Ovary (tissue), 9 donors: Measurements from ENCODE around the gene DDX24. TPM values are rescaled to one million over a fixed set of nuclear protein-coding genes. Genes with fewer than 3 reads are reported as not detected.

Source experiments
- DNase-seq, 5 donors: peaks; one replicate each; pipeline ENCODE4 v3.0.0-alpha.2; 2019 to 2020
- H3K27ac ChIP-seq, 2 donors: fragments of 200-600 bp; one replicate each; pipeline versions ENCODE4 v1.5.1 to v1.8.0; 2019 to 2022
- H3K27me3 ChIP-seq: fragments of 200-600 bp; one replicate; pipeline ENCODE4 v1.8.0; 2022
- H3K36me3 ChIP-seq: fragments of 200-600 bp; sonication (generic); one replicate; pipeline ENCODE4 v1.5.1; 2019
- H3K4me1 ChIP-seq: one replicate; pipeline ENCODE4 v1.8.1; 2013; ENCODE audit warnings: mild to moderate bottlenecking, moderate library complexity; ENCODE audit not compliant: insufficient read depth
- H3K4me3 ChIP-seq: fragments of 200-600 bp; sonication (generic); one replicate; pipeline ENCODE4 v1.5.1; 2017
- H3K9me3 ChIP-seq, 2 donors: fragments of 200-600 bp in 1 of 2; sonication (generic) in 1 of 2; one replicate each; pipeline versions ENCODE4 v1.5.1 to v1.8.1; 2013 to 2019; ENCODE audit warnings: mild to moderate bottlenecking in 1 of 2, moderate library complexity in 1 of 2
- CTCF ChIP-seq, 3 donors: fragments of 450-650 bp in 2 of 3; fragments of 200-600 bp in 1 of 3; IDR thresholded peaks; one replicate each; pipeline versions ENCODE4 v1.5.1 to v1.8.0; 2016 to 2022; ENCODE audit warnings: antibody characterized with exemption in 3 of 3, mild to moderate bottlenecking in 1 of 3
- EP300 ChIP-seq: sonication (generic); formaldehyde crosslinking; IDR thresholded peaks from one replicate; pipeline ENCODE4 v1.6.1; 2017; ENCODE audit warnings: antibody characterized with exemption
- POLR2A ChIP-seq: fragments of 450-650 bp; IDR thresholded peaks from one replicate; pipeline ENCODE4 v1.6.1; 2017; ENCODE audit warnings: antibody characterized with exemption, mild to moderate bottlenecking, moderate library complexity
- WGBS, 3 donors: extraction: QIAGEN DNeasy Blood & Tissue Kit in 1 of 3; methylation state at CpG; one replicate each; pipeline versions ENCODE4 v1.1.5 to v1.1.7; 2013 to 2017; 5-methylcytosine and 5-hydroxymethylcytosine counted together
- intact Hi-C, 4 donors: fragments of 100-400 bp; cut with DNase I; formaldehyde crosslinking; loops; one replicate each; pipeline versions ENCODE4 v1.11.0 to v1.15.1; 2022 to 2023
- polyA plus RNA-seq, 2 donors: library from polyadenylated mRNA; stranded (reverse); fragments of 200-250 nt in 1 of 2; fragments of 350-450 nt in 1 of 2; fragmentation: Illumina TruSeq in 1 of 2; extraction: RNeasy Lipid Tissue Mini Kit (QIAGEN cat#74804) in 1 of 2; gene quantifications; one replicate each; pipeline ENCODE4 v1.2.3, GENCODE V29; 2013 to 2014
- total RNA-seq, 7 donors: library from RNA; depleted of rRNA in 2 of 7; stranded (reverse); fragments of >200 nt in 2 of 7; fragmentation: NEBNext Ultra II Directional in 3 of 7; extraction: Animal tissue kit (Norgen Biotek cat#: 25700) in 3 of 7; gene quantifications; one replicate each; pipeline versions ENCODE4 v1.1.0 to v1.2.4, GENCODE V29; 2016 to 2023
- donor health status: DM: no; HTN: no; CAD: no; lungs with moderate emphysema.
- donor health status: DM: no; HTN: no; CAD: no.
- donor health status: Bipolar disorder and iron deficiency.
- donor health status: DM: yes; HTN: yes; CAD: no.
- donor health status: DM: no; HTN: no; CAD: no.
- donor health status: DM: yes; HTN: yes; CAD: no.

The DDX24 gene
- total and polyA plus RNA-seq, 9 donors, result 98.8 to 521 (median 233) TPM

- Histone ChIP-seq H3K27ac (no peak overlapping the region), H3K4me3 (no peak overlapping the region), H3K36me3 (no peaks in the 10 kb centered on the region), H3K27me3 (no peaks in the 10 kb centered on the region), H3K9me3 (no peaks in the 10 kb centered on the region), H3K4me1 (peaks cover 4% of the 10 kb centered on the region)
- DNase-seq, result no peak
- TF ChIP-seq POLR2A (no peak), CTCF (IDR thresholded peaks at IDR 0.05) (no peak), EP300 (no peak)
- intact Hi-C loops, result no loop called here
- 75 to 87% (median 80%) methylated on average over 7 of the region's 7 CpGs for WGBS, 3 donors
These were observed 82.1 kb downstream of the DDX24 start for GRCh38 chr14:93998871-93999403.

Other genes starting within 250 kb of the DDX24 start
- gene FAM181A, start 153.9 kb downstream of the DDX24 start, total RNA-seq, result 1 to 10 TPM in 1 of 7 donors, under 1 TPM in 4, not detected in 2; 0.37 to 4.9 (median 0.82) TPM
- not detected for gene FAM181A, start 153.9 kb downstream of the DDX24 start, polyA plus RNA-seq
- 10 to 100 TPM in 1 of 7 donors, 1 to 10 TPM in 6; 1.3 to 25.6 (median 3.0) TPM for gene ASB2, start 104.6 kb downstream of the DDX24 start, total RNA-seq
- gene ASB2, start 104.6 kb downstream of the DDX24 start, polyA plus RNA-seq, result 10 to 100 TPM in 1 of 2 donors, 1 to 10 TPM in 1; 2.6 to 18.8 TPM
- gene CCDC197, start 83.9 kb downstream of the DDX24 start, total RNA-seq, result not detected
- gene CCDC197, start 83.9 kb downstream of the DDX24 start, polyA plus RNA-seq, result not detected
- 1 to 10 TPM in 3 of 7 donors, under 1 TPM in 4; 0.48 to 1.6 (median 0.76) TPM for gene OTUB2, start 54.9 kb downstream of the DDX24 start, total RNA-seq
- gene OTUB2, start 54.9 kb downstream of the DDX24 start, polyA plus RNA-seq, result 1 to 10 TPM in 1 of 2 donors, under 1 TPM in 1; 0.41 to 1.5 TPM
- gene IFI27L1, start 108 bp upstream of the DDX24 start, total RNA-seq, result 10 to 100 TPM; 27.4 to 57.0 (median 32.8) TPM
- 10 to 100 TPM; 21.5 to 43.9 TPM for gene IFI27L1, start 108 bp upstream of the DDX24 start, polyA plus RNA-seq
- gene IFI27, start 29.5 kb upstream of the DDX24 start, total RNA-seq, result 100 to 1,000 TPM in 1 of 7 donors, 10 to 100 TPM in 6; 44.5 to 117 (median 56.9) TPM
- gene IFI27, start 29.5 kb upstream of the DDX24 start, polyA plus RNA-seq, result 100 to 1,000 TPM; 119 to 413 TPM
- gene IFI27L2, start 48.4 kb upstream of the DDX24 start, total RNA-seq, result 100 to 1,000 TPM in 3 of 7 donors, 10 to 100 TPM in 4; 53.4 to 106 (median 88.5) TPM
- gene IFI27L2, start 48.4 kb upstream of the DDX24 start, polyA plus RNA-seq, result 100 to 1,000 TPM in 1 of 2 donors, 10 to 100 TPM in 1; 37.8 to 145 TPM
- gene PPP4R4, start 93.1 kb upstream of the DDX24 start, total RNA-seq, result 10 to 100 TPM in 6 of 7 donors, 1 to 10 TPM in 1; 10.0 to 41.0 (median 17.6) TPM
- 1 to 10 TPM; 3.0 to 6.6 TPM for gene PPP4R4, start 93.1 kb upstream of the DDX24 start, polyA plus RNA-seq
- gene SERPINA10, start 212.1 kb upstream of the DDX24 start, total RNA-seq, result under 1 TPM in 1 of 7 donors, not detected in 6; 0.05 TPM
- gene SERPINA10, start 212.1 kb upstream of the DDX24 start, polyA plus RNA-seq, result not detected
- gene SERPINA6, start 242.1 kb upstream of the DDX24 start, total RNA-seq, result 10 to 100 TPM in 1 of 7 donors, under 1 TPM in 2, not detected in 4; 0.35 to 15.4 (median 0.56) TPM
- under 1 TPM; 0.18 to 0.68 TPM for gene SERPINA6, start 242.1 kb upstream of the DDX24 start, polyA plus RNA-seq